ENCODE data around the gene C1QTNF4. TPM values are rescaled to one million over a fixed set of nuclear protein-coding genes. Genes with fewer than 3 reads are reported as not detected.

C1QTNF4 gene
- total and polyA plus RNA-seq, 9 of the 15 experiments (the other 6 are each of a cell fraction or from before 2014, with no cell fraction given): not detected

DNA sequence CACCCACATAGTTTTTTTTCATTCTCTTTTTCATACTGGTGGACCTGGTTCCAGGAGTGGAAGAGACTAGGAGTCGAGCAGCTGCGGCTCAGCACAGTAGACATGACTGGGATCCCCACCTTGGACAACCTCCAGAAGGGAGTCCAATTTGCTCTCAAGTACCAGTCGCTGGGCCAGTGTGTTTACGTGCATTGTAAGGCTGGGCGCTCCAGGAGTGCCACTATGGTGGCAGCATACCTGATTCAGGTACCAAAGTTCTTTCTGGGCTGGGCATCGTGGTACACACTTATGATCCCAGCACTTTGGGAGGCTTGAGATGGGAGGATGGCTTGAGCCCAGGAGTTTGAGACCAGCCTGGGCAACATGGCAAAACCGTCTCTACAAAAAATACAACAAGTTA is 24.6 kb downstream of the C1QTNF4 start:
- Histone ChIP-seq H3K36me3 (ENCODE audit: control insufficient read depth, insufficient read depth, low read length) (peaks cover 61% of the 10 kb centered on the region; the same call in 2 of the 3 replicates), H3K4me3 (no peak overlapping the region), H3K27ac (ENCODE audit: extremely low read depth, low read depth, low read length) (no peak overlapping the region), H3K9ac (ENCODE audit: insufficient read depth in 1 of 2, low read depth in 2 of 2, low read length in 2 of 2) (no peak overlapping the region), H4K20me1 (replicated peaks; ENCODE audit: control insufficient read depth, insufficient read depth, low read length) (no peaks in the 10 kb centered on the region), H3K4me2 (ENCODE audit: insufficient read depth, low read length) (no peak overlapping the region), H2AFZ (ENCODE audit: low read depth, low read length) (no peak overlapping the region), H3K9me1 (ENCODE audit: control insufficient read depth, insufficient read depth, low read length) (no peaks in the 10 kb centered on the region), H3K27me3 (ENCODE audit: control insufficient read depth in 2 of 2, insufficient read depth in 2 of 2, low read length in 2 of 2) (no peaks in the 10 kb centered on the region), H3K4me1 (replicated peaks in 1 of 2; ENCODE audit: control insufficient read depth in 2 of 2, insufficient read depth in 2 of 2, low read length in 2 of 2) (peaks cover 5 to 20% of the 10 kb centered on the region in 2 experiments; a peak in 4 of 5 replicates), H3K9me3 (replicated peaks; ENCODE audit: control insufficient read depth, insufficient read depth, low read depth, low read length) (no peaks in the 10 kb centered on the region), H3K79me2 (ENCODE audit: control insufficient read depth, insufficient read depth, low read length) (peaks cover 46% of the 10 kb centered on the region)
- ChIA-PET CTCF (ENCODE audit: low intra/inter-chr PET ratio) (no interaction called here), POLR2A (interaction anchor here (1.3 to 2.0 kb wide), 2 partner anchors 8 to 10 kb away, joined by 4 to 10 read pairs; partner anchors contain the start of genes KBTBD4 and NDUFS3)
- TF ChIP-seq POLR3A (IDR thresholded peaks at IDR 0.05; ENCODE audit: borderline replicate concordance, extremely low read depth, insufficient read depth, insufficient read length) (no peak), BDP1 (IDR thresholded peaks at IDR 0.05; ENCODE audit: insufficient read depth, insufficient read length) (no peak), ETV5 (CRISPR knock-in tag; IDR thresholded peaks at IDR 0.05; ENCODE audit: low read depth) (no peak), MCM2 (IDR thresholded peaks at IDR 0.05; ENCODE audit: low read depth) (no peak), KLF10 (CRISPR knock-in tag; IDR thresholded peaks at IDR 0.05) (no peak)
- in situ Hi-C loops (cut with MboI) (no loop called here), intact Hi-C loops (cut with micrococcal nuclease) (no loop called here)
- no peak for FAIRE-seq
- 94% methylated on average over 7 of the region's 7 CpGs for whole genome bisulfite sequencing (ENCODE audit: insufficient coverage, low coverage, missing lambda C conversion rate)
- BruUV-seq (replicated peaks): no TSS peak
- ATAC-seq: no peak
- peak in 1 of 4 experiments; percentile 6 for DNase-seq (ENCODE audit: extremely low read depth in 1 of 4, low spot score in 3 of 4)

DNA sequence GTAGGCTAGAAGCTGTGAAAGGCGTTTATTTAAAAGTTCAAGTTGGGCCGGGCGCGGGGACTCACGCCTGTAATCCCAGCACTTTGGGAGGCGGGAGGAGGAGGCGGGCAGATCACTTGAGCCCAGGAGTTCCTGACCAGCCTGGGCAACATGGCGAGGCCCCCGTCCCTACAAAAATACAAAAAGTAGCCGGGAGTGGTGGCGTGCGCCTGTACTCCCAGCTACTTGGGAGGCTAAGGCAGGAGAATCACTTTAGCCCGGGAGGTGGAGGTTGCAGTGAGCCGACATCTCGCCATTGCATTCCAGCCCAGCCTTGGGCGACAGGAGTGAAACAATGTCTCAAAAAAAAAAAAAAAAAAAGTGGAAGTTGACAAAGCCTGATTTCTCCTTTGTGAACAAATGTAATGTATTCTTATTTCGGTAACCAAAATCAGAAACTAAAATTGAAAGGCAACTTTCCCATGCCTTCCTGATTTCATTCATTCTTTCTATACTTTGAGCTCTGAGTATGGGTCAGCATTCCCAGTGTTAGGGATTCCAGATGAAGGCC is 28.0 kb downstream of the C1QTNF4 start:
- no TSS peak for BruUV-seq (replicated peaks)
- ATAC-seq (peak; percentile 25), DNase-seq (ENCODE audit: extremely low read depth in 1 of 4, low spot score in 3 of 4) (peak in 1 of 4 experiments; percentile 39), FAIRE-seq (no peak)
- Histone ChIP-seq H3K79me2 (ENCODE audit: control insufficient read depth, insufficient read depth, low read length) (peaks cover 44% of the 10 kb centered on the region), H3K27me3 (ENCODE audit: control insufficient read depth in 2 of 2, insufficient read depth in 2 of 2, low read length in 2 of 2) (no peaks in the 10 kb centered on the region), H3K27ac (ENCODE audit: extremely low read depth, low read depth, low read length) (peak overlapping the region; percentile 96), H3K4me2 (ENCODE audit: insufficient read depth, low read length) (peak overlapping the region; percentile 92), H3K36me3 (ENCODE audit: control insufficient read depth, insufficient read depth, low read length) (peaks cover 29% of the 10 kb centered on the region; the same call in 2 of the 3 replicates), H2AFZ (ENCODE audit: low read depth, low read length) (peak overlapping the region; percentile 98), H3K9me1 (ENCODE audit: control insufficient read depth, insufficient read depth, low read length) (no peaks in the 10 kb centered on the region), H3K9ac (ENCODE audit: insufficient read depth in 1 of 2, low read depth in 2 of 2, low read length in 2 of 2) (peak overlapping the region; percentile 99 to 100), H3K9me3 (replicated peaks; ENCODE audit: control insufficient read depth, insufficient read depth, low read depth, low read length) (no peaks in the 10 kb centered on the region), H4K20me1 (replicated peaks; ENCODE audit: control insufficient read depth, insufficient read depth, low read length) (no peaks in the 10 kb centered on the region), H3K4me3 (peak overlapping the region; percentile 100), H3K4me1 (replicated peaks in 1 of 2; ENCODE audit: control insufficient read depth in 2 of 2, insufficient read depth in 2 of 2, low read length in 2 of 2) (peaks cover 10 to 40% of the 10 kb centered on the region in 2 experiments; a peak in 4 of 5 replicates)
- in situ Hi-C loops (cut with MboI) (no loop called here), intact Hi-C loops (cut with micrococcal nuclease) (no loop called here)
- ChIA-PET POLR2A (interaction anchor here (0.6 to 3.2 kb wide), 8 partner anchors 10 to 352 kb away, joined by 3 to 23 read pairs (median 4); partner anchors contain the start of genes CELF1 and NDUFS3), CTCF (ENCODE audit: low intra/inter-chr PET ratio) (no interaction called here)
- 4% methylated on average over 17 of the region's 17 CpGs for WGBS (ENCODE audit: insufficient coverage, low coverage, missing lambda C conversion rate)
- TF ChIP-seq BCOR (IDR thresholded peaks at IDR 0.05) (peak; percentile 89), HDAC2 (IDR thresholded peaks at IDR 0.05) (0 out of 2 replicates have a peak, but pooled peaks have one; percentile 24), SMARCA5 (IDR thresholded peaks at IDR 0.05) (0 out of 2 replicates have a peak, but pooled peaks have one; percentile 63), ZNF12 (CRISPR knock-in tag; IDR thresholded peaks at IDR 0.05) (no peak), TRIM28 (IDR thresholded peaks at IDR 0.05) (peak; percentile 65; the same call in 1 of the 2 replicates), ZBTB1 (CRISPR knock-in tag; IDR thresholded peaks at IDR 0.05; ENCODE audit: borderline replicate concordance, low read depth) (no peak), FIP1L1 (IDR thresholded peaks at IDR 0.05; ENCODE audit: low read depth, low read length, poor library complexity, severe bottlenecking) (no peak)

Measured in K562 (cell line).